ENCODE data around the gene CHSY1. TPM values are rescaled to one million over a fixed set of nuclear protein-coding genes. Genes with fewer than 3 reads are reported as not detected.
A peak's percentile ranks its signal among the peaks of the same experiment; 100 is the strongest.

Gene CHSY1, protein sequence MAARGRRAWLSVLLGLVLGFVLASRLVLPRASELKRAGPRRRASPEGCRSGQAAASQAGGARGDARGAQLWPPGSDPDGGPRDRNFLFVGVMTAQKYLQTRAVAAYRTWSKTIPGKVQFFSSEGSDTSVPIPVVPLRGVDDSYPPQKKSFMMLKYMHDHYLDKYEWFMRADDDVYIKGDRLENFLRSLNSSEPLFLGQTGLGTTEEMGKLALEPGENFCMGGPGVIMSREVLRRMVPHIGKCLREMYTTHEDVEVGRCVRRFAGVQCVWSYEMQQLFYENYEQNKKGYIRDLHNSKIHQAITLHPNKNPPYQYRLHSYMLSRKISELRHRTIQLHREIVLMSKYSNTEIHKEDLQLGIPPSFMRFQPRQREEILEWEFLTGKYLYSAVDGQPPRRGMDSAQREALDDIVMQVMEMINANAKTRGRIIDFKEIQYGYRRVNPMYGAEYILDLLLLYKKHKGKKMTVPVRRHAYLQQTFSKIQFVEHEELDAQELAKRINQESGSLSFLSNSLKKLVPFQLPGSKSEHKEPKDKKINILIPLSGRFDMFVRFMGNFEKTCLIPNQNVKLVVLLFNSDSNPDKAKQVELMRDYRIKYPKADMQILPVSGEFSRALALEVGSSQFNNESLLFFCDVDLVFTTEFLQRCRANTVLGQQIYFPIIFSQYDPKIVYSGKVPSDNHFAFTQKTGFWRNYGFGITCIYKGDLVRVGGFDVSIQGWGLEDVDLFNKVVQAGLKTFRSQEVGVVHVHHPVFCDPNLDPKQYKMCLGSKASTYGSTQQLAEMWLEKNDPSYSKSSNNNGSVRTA
- 28.0 TPM for total RNA-seq

DNA sequence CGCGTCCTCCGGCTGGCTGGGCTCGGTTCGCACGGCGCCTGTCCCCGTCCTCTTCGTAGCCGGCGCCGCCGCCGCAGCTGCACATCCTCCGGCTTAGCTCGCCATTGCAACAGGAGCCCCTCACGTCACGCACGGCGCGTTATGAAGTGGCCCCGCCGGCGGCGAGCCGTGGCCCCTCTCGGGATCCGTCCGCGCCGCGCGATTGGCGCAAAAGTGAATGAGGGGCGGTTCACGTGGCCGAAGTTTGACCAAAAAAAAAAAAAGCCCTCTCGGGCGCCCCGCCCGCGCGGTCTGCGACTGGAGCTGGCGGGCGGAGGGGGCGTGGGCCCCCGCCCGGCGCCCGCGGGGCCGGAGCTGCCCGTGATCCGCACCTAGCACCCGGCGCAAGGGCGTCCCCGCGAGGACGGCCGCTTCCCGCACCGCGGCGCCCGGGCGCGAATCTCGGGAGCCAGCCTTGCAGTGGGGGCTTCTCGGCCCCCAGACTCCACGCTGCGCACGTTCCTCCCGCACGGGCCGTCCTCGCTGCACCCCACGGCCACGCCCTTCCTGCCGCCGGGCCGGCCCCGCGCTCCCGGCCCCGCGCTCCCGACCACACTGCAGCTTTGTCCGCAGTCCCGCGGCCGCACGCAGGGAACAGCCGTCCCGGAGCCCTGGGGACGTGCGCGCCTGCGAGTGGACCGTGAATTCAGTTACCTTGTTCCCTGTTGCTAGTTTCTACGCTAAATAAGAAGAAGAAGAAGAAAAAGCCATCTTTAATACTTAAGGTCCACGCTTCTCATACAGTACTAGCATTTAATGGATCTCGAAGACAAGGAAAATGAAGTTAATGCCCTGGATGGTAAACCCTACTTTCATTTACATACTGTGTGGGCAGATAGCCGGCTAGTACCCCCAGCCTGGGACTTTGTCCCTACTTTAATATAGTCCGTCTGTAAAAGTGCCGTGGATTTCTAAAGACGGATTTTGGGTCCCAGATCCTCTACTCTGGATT lies at the start of gene CHSY1:
CHSY1 (minus strand) TSS at position 219 of the 991 bp plus-strand sequence. CDS start 592 bp downstream, outside the sequence.
- H3K4me1 ChIP-seq: peaks cover 47% of the 10 kb centered on the region
- intact Hi-C loops (cut with DNase I): loop anchor here (2.0 to 10.0 kb wide), 2 partner anchors 163 to 337 kb away; partner anchors contain the start of gene LRRK1
- H3K4me3 ChIP-seq: peak within 1 kb of the TSS; percentile 73 to 95

DNA sequence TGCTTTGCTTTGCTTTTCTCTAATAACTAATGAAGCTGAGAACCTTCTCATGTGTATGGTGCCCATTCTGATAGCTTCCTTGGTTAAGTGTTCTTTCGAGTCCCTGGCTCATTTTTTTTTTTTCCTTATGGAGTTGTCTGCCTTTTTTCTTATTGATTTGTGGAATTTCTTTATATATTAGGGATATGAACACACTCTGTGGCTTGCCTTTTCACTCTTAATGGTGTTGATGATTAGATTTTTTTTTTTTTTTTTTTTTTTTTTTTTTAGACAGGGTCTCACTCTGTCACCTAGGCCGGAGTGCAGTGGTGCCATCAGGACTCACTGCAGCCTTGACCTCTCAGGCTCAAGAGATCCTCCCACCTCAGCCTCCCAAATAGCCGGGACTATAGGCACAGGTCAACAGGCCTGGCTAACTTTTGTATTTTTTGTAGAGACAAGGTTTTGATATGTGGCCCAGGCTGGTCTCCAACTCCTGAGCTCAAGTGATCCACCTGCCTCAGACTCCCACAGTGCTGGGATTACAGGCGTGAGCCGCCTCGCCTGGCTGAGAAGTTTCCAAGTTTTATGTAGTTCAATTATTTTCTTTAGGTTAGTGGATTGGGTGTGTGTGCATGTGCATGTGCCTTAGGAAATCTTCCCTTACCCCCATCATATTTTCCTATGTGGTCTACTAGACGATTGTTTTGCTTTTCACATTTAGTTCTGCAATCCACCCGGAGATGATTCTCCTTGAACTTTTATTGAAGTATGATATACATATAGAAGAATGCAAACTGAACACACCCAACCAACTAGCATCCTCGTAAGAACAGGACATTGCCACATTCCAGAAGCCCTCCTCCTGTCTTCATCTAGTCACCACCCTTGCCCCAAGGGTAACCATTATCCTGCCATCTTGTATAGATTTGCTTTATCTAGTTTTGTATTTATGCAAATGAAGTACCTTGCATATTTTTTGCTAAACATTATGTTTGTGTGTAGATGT lies 44.9 kb upstream of the CHSY1 start:
- Histone ChIP-seq H3K4me1 (peaks cover 35% of the 10 kb centered on the region), H3K4me3 (no peak overlapping the region), H3K36me3 (no peaks in the 10 kb centered on the region), H3K9me3 (no peaks in the 10 kb centered on the region), H3K27me3 (no peaks in the 10 kb centered on the region), H3K27ac (no peak overlapping the region)
- TF ChIP-seq POLR2A (IDR thresholded peaks at IDR 0.05) (no peak), POLR2AphosphoS5 (IDR thresholded peaks at IDR 0.05; ENCODE audit: insufficient read depth in 1 of 2, low read depth in 1 of 2) (no peak)
- TF ChIP-seq, protein P1, sequence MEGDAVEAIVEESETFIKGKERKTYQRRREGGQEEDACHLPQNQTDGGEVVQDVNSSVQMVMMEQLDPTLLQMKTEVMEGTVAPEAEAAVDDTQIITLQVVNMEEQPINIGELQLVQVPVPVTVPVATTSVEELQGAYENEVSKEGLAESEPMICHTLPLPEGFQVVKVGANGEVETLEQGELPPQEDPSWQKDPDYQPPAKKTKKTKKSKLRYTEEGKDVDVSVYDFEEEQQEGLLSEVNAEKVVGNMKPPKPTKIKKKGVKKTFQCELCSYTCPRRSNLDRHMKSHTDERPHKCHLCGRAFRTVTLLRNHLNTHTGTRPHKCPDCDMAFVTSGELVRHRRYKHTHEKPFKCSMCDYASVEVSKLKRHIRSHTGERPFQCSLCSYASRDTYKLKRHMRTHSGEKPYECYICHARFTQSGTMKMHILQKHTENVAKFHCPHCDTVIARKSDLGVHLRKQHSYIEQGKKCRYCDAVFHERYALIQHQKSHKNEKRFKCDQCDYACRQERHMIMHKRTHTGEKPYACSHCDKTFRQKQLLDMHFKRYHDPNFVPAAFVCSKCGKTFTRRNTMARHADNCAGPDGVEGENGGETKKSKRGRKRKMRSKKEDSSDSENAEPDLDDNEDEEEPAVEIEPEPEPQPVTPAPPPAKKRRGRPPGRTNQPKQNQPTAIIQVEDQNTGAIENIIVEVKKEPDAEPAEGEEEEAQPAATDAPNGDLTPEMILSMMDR (IDR thresholded peaks at IDR 0.05): no peak
- intact Hi-C loops (cut with DNase I): loop anchor here (5.0 kb wide), 1 partner anchor 356 kb away; the partner anchor contains the start of gene TM2D3
- DNase-seq (ENCODE audit: extremely low spot score in 2 of 2): no peak

More for the DNA sequence above, at the start of gene CHSY1:
- H3K27ac ChIP-seq: peak within 1 kb of the TSS; percentile 92
- TF ChIP-seq POLR2AphosphoS5 (IDR thresholded peaks at IDR 0.05; ENCODE audit: insufficient read depth in 1 of 2, low read depth in 1 of 2) (peak; percentile 80 to 94), POLR2A (IDR thresholded peaks at IDR 0.05) (peak in 1 of 2 donors; percentile 92)
- TF ChIP-seq, protein P1 (IDR thresholded peaks at IDR 0.05): peak in 2 of 3 experiments; percentile 2 to 22
- no peaks in the 10 kb centered on the region for H3K27me3 ChIP-seq
- no peak for DNase-seq (ENCODE audit: extremely low spot score in 2 of 2)
- H3K36me3 ChIP-seq: no peaks in the 10 kb centered on the region
- no peaks in the 10 kb centered on the region for H3K9me3 ChIP-seq

DNA sequence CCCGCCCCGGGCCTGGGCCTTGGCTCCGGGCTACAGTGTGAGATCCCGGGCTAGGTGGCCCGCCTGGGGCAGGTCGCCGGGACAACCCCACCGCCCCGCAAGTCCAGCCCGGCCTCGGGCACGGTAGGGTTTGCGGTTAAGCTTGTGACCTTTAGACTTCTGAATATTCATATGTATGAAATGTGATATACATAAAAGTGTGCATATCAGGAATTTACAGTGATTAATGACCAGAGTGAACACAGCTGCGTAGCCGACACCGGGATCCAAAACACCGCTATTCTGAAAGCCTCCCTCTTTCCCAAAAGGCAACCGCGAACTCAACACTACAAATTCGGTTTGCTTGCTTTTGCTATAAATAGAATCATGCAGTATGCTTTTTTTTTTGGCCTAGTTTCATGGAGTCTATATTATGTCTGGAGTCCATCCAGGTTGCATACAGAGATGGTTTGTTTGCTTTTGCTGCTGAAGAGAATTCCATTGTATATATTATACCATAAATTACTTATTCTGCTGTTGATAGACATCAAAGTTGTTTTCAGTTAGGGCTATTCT lies 43.8 kb upstream of the CHSY1 start:
- Histone ChIP-seq H3K36me3 (no peaks in the 10 kb centered on the region), H3K9me3 (no peaks in the 10 kb centered on the region), H3K27ac (peak overlapping the region; percentile 89), H3K4me3 (peak overlapping the region; percentile 77 to 92), H3K4me1 (peaks cover 37% of the 10 kb centered on the region), H3K27me3 (no peaks in the 10 kb centered on the region)
- no peak for DNase-seq (ENCODE audit: extremely low spot score in 2 of 2)
- intact Hi-C loops (cut with DNase I): loop anchor here (5.0 kb wide), 1 partner anchor 357 kb away; the partner anchor contains the start of gene TM2D3
- TF ChIP-seq, protein P1 (IDR thresholded peaks at IDR 0.05): no peak
- TF ChIP-seq POLR2AphosphoS5 (IDR thresholded peaks at IDR 0.05; ENCODE audit: insufficient read depth in 1 of 2, low read depth in 1 of 2): no peak
- no peak for TF ChIP-seq POLR2A (IDR thresholded peaks at IDR 0.05)
